ENCODE data around the gene CYGB. TPM values are rescaled to one million over a fixed set of nuclear protein-coding genes. Genes with fewer than 3 reads are reported as not detected.
A peak's percentile ranks its signal among the peaks of the same experiment; 100 is the strongest.
"Not testable (repeated sequence)": the region's sequence is repeated elsewhere in the genome, so short reads cannot be mapped to it uniquely, and the experiment has no call there.

The CYGB gene
- total RNA-seq, 1 donor from 2014 or later = 49.9 TPM

DNA sequence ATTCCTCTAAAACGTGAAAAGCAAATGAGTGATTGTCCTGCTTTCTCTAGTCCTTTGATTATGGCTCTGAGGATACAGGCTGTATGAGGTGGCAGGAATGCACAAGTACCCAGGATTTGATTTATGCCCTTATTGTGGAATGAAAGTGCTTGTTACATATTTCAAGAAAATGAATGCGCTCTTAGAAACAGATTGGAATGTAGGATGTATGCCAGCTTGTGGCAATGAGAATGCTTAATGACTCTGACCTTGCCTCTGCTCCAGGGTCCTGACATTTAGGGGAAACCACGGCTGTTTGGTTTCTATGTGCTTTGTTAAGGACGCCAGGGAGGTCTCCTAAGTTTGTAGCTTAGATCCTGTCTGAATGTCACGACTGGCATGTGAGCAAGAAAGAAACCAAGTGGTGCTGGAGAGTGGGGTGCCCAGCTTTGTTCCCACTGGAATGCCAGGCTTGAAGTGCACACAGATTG lies 24.3 kb upstream of the CYGB start:
- no peak overlapping the region for H3K4me3 ChIP-seq (ENCODE audit: low read depth, low read length)
- no peak for DNase-seq (ENCODE audit: low read depth)
- TF ChIP-seq, protein P1, sequence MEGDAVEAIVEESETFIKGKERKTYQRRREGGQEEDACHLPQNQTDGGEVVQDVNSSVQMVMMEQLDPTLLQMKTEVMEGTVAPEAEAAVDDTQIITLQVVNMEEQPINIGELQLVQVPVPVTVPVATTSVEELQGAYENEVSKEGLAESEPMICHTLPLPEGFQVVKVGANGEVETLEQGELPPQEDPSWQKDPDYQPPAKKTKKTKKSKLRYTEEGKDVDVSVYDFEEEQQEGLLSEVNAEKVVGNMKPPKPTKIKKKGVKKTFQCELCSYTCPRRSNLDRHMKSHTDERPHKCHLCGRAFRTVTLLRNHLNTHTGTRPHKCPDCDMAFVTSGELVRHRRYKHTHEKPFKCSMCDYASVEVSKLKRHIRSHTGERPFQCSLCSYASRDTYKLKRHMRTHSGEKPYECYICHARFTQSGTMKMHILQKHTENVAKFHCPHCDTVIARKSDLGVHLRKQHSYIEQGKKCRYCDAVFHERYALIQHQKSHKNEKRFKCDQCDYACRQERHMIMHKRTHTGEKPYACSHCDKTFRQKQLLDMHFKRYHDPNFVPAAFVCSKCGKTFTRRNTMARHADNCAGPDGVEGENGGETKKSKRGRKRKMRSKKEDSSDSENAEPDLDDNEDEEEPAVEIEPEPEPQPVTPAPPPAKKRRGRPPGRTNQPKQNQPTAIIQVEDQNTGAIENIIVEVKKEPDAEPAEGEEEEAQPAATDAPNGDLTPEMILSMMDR (conservative IDR thresholded peaks at IDR 0.05; ENCODE audit: low read depth, low read length) = no peak

DNA sequence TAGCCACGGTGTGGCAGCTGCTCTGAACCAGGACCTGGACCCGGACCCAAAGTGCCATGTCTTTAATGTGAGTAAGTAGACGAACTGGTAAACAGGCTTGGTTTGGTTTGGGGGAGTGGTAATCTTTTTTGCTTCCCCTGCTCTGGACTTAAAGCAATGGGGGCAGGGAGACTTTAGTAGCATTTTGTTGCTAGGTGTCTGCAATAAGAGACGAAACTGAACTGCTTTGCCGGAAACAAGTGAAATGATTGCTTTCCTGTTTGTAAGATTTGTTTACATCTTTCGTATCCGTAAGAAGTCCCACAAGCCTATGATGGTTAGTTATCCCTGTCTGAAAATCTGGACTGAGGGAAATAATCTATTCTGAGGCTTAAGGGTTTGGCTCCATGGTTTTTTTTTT lies 23.8 kb upstream of the CYGB start:
- no peak overlapping the region for H3K4me3 ChIP-seq (ENCODE audit: low read depth, low read length)
- DNase-seq (ENCODE audit: low read depth) = no peak
- TF ChIP-seq, protein P1 (conservative IDR thresholded peaks at IDR 0.05; ENCODE audit: low read depth, low read length) = no peak

DNA sequence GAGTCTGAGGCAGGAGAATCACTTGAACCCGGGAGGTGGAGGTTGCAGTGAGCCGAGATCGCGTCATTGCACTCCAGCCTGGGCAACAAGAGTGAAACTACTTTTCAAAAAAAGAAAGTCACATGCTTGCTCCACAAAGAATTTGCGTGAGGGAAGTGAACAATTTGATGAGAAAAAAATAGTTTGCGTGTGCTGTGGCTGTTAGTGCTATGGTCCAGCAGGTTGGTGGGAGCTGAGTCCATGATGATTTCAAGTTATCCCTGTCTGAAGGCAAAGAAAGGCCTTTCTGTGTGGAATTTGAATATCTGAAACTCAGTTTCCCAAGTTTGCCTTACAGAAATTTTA lies 23.3 kb upstream of the CYGB start:
- no peak overlapping the region for H3K4me3 ChIP-seq (ENCODE audit: low read depth, low read length)
- no peak for DNase-seq (ENCODE audit: low read depth)
- TF ChIP-seq, protein P1 (conservative IDR thresholded peaks at IDR 0.05; ENCODE audit: low read depth, low read length) = no peak

DNA sequence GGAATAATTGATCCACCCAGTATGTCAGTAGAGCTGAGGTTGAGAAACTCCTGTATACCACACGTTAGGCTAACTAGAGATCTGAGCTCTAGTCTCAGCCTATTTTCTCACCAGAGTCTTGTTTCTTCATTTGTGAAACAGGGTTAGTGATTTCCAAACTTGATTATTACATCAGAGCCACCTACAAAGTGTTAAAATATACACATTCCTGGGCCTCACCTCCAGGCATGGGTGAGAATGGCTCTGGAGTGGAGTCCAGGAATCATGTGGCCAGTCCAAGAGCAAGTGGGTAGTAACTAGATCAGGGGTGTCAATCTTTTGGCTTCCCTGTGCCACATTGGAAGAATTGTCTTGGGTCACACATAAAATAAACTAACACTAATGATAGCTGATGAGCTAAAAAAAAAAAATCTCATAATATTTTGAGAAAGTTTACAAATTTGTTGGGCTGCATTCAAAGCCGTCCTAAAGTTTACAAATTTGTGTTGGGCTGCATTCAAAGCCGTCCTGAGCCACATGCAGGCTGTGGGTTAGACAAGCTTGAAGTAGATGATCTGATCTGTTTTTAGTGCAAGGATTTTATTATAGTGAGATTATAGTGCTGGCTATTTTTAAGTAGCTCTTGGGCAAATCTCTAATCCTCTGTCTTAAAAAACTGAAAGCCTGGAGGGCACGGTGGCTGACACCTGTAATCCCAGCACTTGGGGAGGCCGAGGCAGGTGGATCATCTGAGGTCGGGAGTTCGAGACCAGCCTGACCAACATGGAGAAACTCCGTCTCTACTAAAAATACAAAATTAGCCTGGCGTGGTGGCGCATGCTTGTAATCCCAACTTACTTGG lies 22.7 kb upstream of the CYGB start:
- DNase-seq (ENCODE audit: low read depth) = no peak
- no peak overlapping the region for H3K4me3 ChIP-seq (ENCODE audit: low read depth, low read length)
- TF ChIP-seq, protein P1 (conservative IDR thresholded peaks at IDR 0.05; ENCODE audit: low read depth, low read length) = no peak

DNA sequence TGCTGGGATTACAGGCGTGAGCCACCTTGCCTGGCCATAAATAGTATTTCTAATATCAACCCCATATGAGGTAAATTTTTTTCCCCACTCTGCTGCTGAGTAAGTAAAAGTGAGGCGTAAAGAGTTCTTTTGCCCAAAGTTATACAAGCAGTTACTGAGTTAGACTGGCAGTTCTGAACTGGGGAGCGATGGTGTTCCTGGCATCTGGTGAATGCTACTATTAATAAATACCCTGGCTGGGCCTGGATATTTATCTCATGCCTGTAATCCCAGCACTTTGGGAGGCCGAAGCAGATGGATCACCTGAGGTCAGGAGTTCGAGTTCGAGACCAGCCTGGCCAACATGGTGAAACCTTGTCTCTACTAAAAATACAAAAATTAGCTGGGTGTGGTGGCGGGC lies 22.0 kb upstream of the CYGB start:
- not testable (repeated sequence) for H3K4me3 ChIP-seq (ENCODE audit: low read depth, low read length); DNase-seq (ENCODE audit: low read depth)

DNA sequence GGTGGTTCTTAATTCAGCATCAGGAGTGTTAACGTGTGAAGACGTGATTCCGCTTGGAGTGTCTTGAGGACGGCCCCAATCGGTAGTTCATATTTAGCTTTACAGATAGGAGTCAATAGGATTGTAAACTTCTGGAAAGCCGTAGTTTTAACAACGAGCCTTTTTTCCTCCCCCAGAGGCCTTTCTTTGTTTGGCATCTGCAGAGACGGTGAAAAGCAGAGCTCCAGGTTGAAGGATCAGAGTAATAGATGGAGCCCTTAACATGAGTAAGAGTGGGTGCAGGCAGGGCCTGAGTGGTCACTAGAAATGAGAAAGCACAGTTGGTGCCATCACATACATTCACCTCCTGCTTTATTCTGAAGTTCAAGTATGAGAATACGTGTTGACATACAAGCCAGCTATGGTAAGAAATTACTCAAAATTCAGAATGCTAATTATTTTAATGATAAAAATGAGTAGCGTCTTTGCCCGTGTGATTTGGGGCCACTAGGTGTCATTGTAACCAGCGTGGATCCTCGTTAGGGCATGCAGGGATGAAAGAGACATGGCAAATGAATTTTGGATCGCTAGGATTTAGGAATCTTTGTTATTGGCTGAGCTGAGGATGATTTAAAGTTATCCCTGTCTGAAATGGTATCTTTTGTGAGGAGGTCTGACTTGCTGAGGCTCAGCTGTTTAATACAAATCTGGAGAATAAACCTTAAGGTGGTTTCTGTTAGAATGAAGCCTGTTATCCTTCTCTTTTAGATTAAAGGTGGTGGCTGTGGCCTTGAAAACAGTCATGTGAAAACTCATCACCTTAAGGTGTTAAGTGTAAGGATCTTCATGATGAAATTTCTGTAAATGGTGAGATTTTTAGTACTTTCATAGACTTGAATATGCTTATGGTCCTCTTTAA lies 20.9 kb upstream of the CYGB start:
- TF ChIP-seq, protein P1 (conservative IDR thresholded peaks at IDR 0.05; ENCODE audit: low read depth, low read length) = peak; percentile 62
- H3K4me3 ChIP-seq (ENCODE audit: low read depth, low read length) = peak overlapping the region; percentile 92
- no peak for DNase-seq (ENCODE audit: low read depth)
